ENCODE measurements around the gene ZNF217. TPM values are rescaled to one million over a fixed set of nuclear protein-coding genes. Genes with fewer than 3 reads are reported as not detected.
"Not testable (repeated sequence)": the region's sequence is repeated elsewhere in the genome, so short reads cannot be mapped to it uniquely, and the experiment has no call there.

ZNF217 gene
- total RNA-seq, 1 donor from 2014 or later = 76.3 TPM

DNA sequence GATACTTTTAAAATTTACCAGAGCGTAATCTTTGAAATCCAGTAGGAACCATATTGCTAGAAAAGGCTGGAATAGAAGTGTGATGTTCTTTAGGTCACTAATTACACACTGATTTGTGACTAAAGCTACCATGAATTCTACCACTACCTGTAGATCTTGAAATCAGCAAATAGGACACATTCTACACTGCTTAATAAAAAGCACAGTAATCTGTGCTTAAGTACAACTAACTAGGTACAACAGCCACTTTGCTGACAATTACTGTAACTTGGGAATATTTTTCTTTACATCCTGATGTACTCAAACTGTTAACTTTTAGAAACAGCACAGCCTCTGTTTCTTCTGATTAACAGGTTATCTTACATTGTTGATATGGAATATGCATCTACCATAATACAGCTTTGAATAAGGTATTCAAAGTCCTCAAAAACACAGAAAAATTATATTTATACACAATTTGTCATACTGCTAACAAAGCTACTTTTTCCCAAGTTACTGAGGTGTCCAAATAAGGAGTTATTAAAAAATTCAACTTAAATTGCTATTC lies 6.4 kb downstream of the ZNF217 start:
- H3K27ac Mint-ChIP-seq = peak overlapping the region; percentile 59
- not testable (repeated sequence) for H3K27me3 Mint-ChIP-seq; H3K4me3 Mint-ChIP-seq (ENCODE audit: low read depth); H3K9me3 Mint-ChIP-seq (ENCODE audit: low read depth); DNase-seq (ENCODE audit: low spot score, unreplicated experiment); H3K36me3 Mint-ChIP-seq (ENCODE audit: insufficient read depth)
- peaks cover 59% of the 10 kb centered on the region for H3K4me1 Mint-ChIP-seq (ENCODE audit: low read depth)

GRCh38 chr20:53586640-53587039 lies 7.0 kb downstream of the ZNF217 start:
- Mint-ChIP-seq H3K27ac (peak overlapping the region; percentile 88), H3K36me3 (ENCODE audit: insufficient read depth) (peaks cover 8% of the 10 kb centered on the region), H3K4me1 (ENCODE audit: low read depth) (peaks cover 57% of the 10 kb centered on the region), H3K27me3 (no peaks in the 10 kb centered on the region), H3K9me3 (ENCODE audit: low read depth) (no peaks in the 10 kb centered on the region), H3K4me3 (ENCODE audit: low read depth) (no peak overlapping the region)
- DNase-seq (ENCODE audit: low spot score, unreplicated experiment) = no peak
- no peak for TF ChIP-seq CTCF (IDR thresholded peaks at IDR 0.05; ENCODE audit: unreplicated experiment)

DNA sequence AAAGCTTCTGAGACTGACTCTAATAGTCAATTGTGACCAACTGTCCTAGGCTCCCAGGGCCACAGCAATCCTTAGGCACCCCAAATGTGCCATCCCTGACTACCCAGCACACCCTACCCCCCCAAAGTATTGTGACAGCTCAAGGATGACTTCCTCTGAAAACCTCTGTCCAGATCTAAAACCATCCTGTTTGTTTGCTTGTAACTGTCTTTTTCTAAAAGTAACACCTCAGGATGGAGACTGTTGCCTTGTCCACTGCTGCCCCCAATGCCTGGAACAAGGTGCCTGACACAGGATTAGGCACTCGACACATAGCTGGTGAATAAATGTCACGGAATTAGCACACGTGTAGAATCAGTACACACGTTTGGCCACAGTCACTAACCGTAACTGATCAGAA lies 7.7 kb downstream of the ZNF217 start:
- DNase-seq (ENCODE audit: low spot score, unreplicated experiment); H3K27me3 Mint-ChIP-seq; H3K9me3 Mint-ChIP-seq (ENCODE audit: low read depth); H3K36me3 Mint-ChIP-seq (ENCODE audit: insufficient read depth); H3K4me3 Mint-ChIP-seq (ENCODE audit: low read depth): not testable (repeated sequence)
- peaks cover 51% of the 10 kb centered on the region for H3K4me1 Mint-ChIP-seq (ENCODE audit: low read depth)
- peak overlapping the region; percentile 89 for H3K27ac Mint-ChIP-seq

DNA sequence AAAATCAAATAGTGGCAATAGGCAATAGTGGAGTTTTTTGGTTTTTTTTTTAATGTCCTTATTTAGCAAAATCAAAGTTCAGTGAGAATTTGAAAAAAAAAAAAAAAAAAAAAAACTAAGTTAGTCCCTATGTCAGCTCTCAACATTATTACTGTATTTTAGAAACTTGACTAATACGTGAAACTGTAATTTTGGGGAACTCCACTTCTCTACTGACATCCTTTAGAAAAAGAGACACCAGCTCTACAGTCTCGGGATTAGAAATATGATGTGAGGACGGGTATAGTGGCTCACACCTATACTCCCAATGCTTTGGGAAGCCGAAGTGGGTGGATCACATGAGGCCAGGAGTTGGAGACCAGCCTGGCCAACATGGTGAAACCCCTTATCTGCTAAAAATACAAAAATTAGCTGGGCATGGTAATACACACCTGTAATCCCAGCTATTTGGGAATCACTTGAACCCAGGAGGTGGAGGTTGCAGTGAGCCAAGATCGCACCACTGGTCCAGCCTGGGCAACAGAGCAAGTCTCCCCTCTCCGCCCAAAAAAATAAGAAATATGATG lies 8.6 kb downstream of the ZNF217 start:
- H3K4me1 Mint-ChIP-seq (ENCODE audit: low read depth) = peaks cover 56% of the 10 kb centered on the region
- not testable (repeated sequence) for H3K9me3 Mint-ChIP-seq (ENCODE audit: low read depth); H3K27me3 Mint-ChIP-seq; H3K4me3 Mint-ChIP-seq (ENCODE audit: low read depth); DNase-seq (ENCODE audit: low spot score, unreplicated experiment)
- peaks cover 12% of the 10 kb centered on the region for H3K36me3 Mint-ChIP-seq (ENCODE audit: insufficient read depth)
- H3K27ac Mint-ChIP-seq = peak overlapping the region; percentile 24

DNA sequence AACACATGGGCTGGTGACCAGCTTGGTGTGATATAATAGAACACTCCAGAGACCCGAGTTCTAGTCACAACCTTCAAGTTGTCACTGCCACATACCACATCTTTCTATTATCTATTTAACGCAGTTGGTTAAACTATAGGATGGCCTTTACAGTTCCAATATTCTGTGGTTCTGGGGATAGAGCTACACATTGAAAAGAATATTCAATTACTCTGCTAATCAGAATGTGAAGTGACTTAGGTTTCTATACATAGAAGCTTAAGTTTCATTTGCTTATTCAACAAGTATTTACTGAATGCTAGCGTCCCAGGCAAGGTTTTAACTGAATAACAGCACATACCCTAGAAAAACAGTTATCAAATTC lies 9.1 kb downstream of the ZNF217 start:
- Mint-ChIP-seq H3K36me3 (ENCODE audit: insufficient read depth) (peaks cover 14% of the 10 kb centered on the region), H3K4me1 (ENCODE audit: low read depth) (peaks cover 57% of the 10 kb centered on the region)
- H3K9me3 Mint-ChIP-seq (ENCODE audit: low read depth); H3K27me3 Mint-ChIP-seq; DNase-seq (ENCODE audit: low spot score, unreplicated experiment); H3K27ac Mint-ChIP-seq; H3K4me3 Mint-ChIP-seq (ENCODE audit: low read depth): not testable (repeated sequence)

DNA sequence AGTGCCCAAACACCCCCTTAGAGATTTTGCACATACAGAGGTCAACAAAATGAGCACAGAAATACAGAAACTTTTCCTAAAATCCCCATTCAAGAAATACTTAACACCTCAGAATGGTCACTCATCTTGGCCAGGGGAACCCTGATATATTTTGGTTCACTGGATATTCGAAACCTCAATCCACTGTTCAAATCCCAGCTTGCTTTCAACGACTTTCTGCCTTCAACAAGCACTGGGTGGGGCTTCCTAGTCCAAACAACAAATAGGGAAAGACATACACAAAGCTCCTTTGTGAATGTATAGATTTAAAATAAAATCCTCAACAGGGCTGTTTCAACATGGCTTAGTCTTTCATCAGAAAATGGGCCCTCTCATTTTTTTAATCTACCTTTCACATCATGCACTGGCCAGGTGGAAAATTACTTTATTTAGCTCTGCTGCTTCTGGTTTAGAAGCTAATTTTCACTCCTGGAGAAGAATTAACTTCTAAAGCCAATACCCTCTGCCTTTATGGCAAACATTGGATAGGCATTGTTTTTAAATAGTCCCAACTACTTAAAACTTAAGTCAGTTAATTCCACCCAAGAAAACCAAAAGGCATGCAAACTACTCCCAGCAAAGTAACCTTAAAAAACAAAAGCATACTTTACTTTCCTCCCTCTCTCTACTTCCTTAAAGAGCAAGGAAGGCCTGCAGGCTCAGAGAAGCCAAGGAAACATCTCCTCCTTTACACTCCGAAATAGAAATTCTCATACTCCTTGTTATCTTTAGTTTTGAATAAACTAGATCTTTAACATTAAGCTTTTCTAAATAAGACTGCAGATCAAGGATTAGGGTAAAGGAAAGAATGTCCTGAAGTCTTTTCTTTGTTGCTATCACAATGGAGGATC lies 9.7 kb downstream of the ZNF217 start:
- Mint-ChIP-seq H3K36me3 (ENCODE audit: insufficient read depth) (peaks cover 14% of the 10 kb centered on the region), H3K4me3 (ENCODE audit: low read depth) (peak overlapping the region; percentile 9), H3K4me1 (ENCODE audit: low read depth) (peaks cover 57% of the 10 kb centered on the region), H3K27ac (peak overlapping the region; percentile 88)
- not testable (repeated sequence) for DNase-seq (ENCODE audit: low spot score, unreplicated experiment); H3K27me3 Mint-ChIP-seq; H3K9me3 Mint-ChIP-seq (ENCODE audit: low read depth)

GRCh38 chr20:53582574-53583351 lies 10.9 kb downstream of the ZNF217 start:
- TF ChIP-seq CTCF (IDR thresholded peaks at IDR 0.05; ENCODE audit: unreplicated experiment) = no peak
- Mint-ChIP-seq H3K36me3 (ENCODE audit: insufficient read depth) (peaks cover 15% of the 10 kb centered on the region), H3K9me3 (ENCODE audit: low read depth) (no peaks in the 10 kb centered on the region), H3K4me3 (ENCODE audit: low read depth) (no peak overlapping the region), H3K4me1 (ENCODE audit: low read depth) (peaks cover 57% of the 10 kb centered on the region), H3K27ac (peak overlapping the region; percentile 62), H3K27me3 (no peaks in the 10 kb centered on the region)
- DNase-seq (ENCODE audit: low spot score, unreplicated experiment) = no peak
